Measurements from ENCODE around the gene SH2D4B.

The SH2D4B gene

DNA sequence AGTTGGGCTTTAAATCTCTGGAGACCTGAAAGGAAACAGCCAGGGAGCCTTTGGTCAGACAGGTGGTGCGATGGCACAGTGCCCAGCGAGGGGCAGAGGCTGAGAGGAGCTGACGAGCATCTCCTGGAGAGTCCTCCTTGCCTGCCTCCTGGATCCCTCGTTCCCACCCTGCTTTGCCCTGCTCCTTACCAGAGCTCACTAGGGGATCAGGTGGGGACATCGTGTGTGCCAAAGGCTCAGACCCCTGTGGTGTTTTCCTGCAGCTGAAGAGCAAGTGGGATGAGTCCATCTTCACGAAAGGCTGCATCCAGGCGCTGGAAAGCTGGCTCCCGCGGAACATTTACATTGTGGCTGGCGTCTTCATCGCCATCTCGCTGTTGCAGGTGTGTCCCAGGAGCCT is 21.8 kb upstream of the SH2D4B start:
- DNase-seq (ENCODE audit: low read depth, low spot score) = no peak
- Histone ChIP-seq H3K27me3 (ENCODE audit: insufficient read depth, insufficient read length) (no peaks in the 10 kb centered on the region), H3K36me3 (ENCODE audit: insufficient read depth, insufficient read length, low read length) (peaks cover 85% of the 10 kb centered on the region), H3K4me3 (ENCODE audit: insufficient read length, low read depth) (no peak overlapping the region), H3K9me3 (ENCODE audit: insufficient read depth, low read length) (no peaks in the 10 kb centered on the region), H3K4me1 (ENCODE audit: insufficient read depth, insufficient read length) (peaks cover 3% of the 10 kb centered on the region), H3K9ac (ENCODE audit: insufficient read length, low read depth) (no peak overlapping the region)
- no peak for TF ChIP-seq ZNF274 (IDR thresholded peaks at IDR 0.05; ENCODE audit: low read depth, low read length)
- TF ChIP-seq SUZ12 (IDR thresholded peaks at IDR 0.05; ENCODE audit: extremely low read depth, insufficient read depth, insufficient read length) = no peak
- TF ChIP-seq YY1 (IDR thresholded peaks at IDR 0.05; ENCODE audit: insufficient read depth, insufficient read length) = no peak

DNA sequence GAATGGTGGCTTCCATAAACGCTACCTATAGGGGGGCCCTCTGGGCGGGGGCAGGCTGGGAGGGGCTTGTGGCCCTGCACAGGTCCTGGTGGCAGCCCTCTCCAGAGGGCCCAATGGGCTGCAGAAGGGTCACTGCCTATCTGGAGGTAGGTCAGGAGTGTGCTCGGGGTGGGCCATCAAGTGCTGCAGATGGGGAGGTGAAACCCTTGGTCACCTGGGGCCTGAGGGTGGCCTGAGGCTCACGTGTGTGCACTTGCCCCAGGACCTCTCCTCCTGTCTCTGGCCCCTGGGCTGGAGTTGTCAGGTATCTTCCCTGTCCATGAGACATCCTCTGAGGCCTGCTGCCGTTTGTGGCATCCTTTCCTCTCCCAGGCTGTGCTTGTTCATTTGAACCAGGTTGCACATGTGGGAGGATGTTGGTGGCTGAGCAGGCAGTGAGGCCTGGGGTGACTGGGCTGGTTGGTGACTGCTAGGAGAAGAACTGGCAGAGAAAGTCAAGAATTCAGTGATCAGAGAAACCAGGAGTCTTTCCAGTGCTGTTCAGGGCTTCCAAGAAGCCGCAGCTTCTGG is 21.1 kb upstream of the SH2D4B start:
- Histone ChIP-seq H3K9ac (ENCODE audit: insufficient read length, low read depth) (no peak overlapping the region), H3K27me3 (ENCODE audit: insufficient read depth, insufficient read length) (no peaks in the 10 kb centered on the region), H3K4me1 (ENCODE audit: insufficient read depth, insufficient read length) (peaks cover 3% of the 10 kb centered on the region), H3K36me3 (ENCODE audit: insufficient read depth, insufficient read length, low read length) (peaks cover 84% of the 10 kb centered on the region), H3K9me3 (ENCODE audit: insufficient read depth, low read length) (no peaks in the 10 kb centered on the region), H3K4me3 (ENCODE audit: insufficient read length, low read depth) (no peak overlapping the region)
- TF ChIP-seq ZNF274 (IDR thresholded peaks at IDR 0.05; ENCODE audit: low read depth, low read length) = no peak
- no peak for TF ChIP-seq YY1 (IDR thresholded peaks at IDR 0.05; ENCODE audit: insufficient read depth, insufficient read length)
- TF ChIP-seq SUZ12 (IDR thresholded peaks at IDR 0.05; ENCODE audit: extremely low read depth, insufficient read depth, insufficient read length) = no peak
- no peak for DNase-seq (ENCODE audit: low read depth, low spot score)

DNA sequence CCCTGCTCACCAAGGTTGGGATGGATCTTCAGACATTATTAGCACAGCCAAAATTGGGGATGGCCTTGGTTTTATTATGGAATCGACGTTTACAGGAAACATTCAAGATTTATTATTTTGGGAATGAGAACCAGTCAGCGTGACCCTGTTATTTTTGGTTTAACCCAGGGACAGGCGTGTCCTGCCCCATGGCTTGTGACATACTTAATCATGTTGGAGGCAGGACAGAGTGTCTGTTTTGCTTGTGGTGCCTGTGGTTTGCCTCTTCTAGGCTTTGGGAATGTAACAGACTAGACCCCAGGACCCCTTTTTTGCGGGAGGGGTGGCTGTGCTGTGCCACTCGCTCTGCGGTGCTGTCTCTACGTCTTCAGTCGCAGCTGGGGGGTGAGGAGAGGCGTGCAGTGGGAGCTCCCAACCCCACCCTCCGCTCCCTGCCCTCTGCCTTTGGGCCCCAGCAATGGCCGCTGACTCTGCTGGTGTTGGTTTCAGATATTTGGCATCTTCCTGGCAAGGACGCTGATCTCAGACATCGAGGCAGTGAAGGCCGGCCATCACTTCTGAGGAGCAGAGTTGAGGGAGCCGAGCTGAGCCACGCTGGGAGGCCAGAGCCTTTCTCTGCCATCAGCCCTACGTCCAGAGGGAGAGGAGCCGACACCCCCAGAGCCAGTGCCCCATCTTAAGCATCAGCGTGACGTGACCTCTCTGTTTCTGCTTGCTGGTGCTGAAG is 20.1 kb upstream of the SH2D4B start:
- no peaks in the 10 kb centered on the region for H3K9me3 ChIP-seq (ENCODE audit: insufficient read depth, low read length)
- TF ChIP-seq SUZ12 (IDR thresholded peaks at IDR 0.05; ENCODE audit: extremely low read depth, insufficient read depth, insufficient read length) = no peak
- TF ChIP-seq YY1 (IDR thresholded peaks at IDR 0.05; ENCODE audit: insufficient read depth, insufficient read length) = no peak
- no peak for TF ChIP-seq ZNF274 (IDR thresholded peaks at IDR 0.05; ENCODE audit: low read depth, low read length)
- no peak overlapping the region for H3K9ac ChIP-seq (ENCODE audit: insufficient read length, low read depth)
- DNase-seq (ENCODE audit: low read depth, low spot score) = no peak
- peaks cover 3% of the 10 kb centered on the region for H3K4me1 ChIP-seq (ENCODE audit: insufficient read depth, insufficient read length)
- H3K4me3 ChIP-seq (ENCODE audit: insufficient read length, low read depth) = no peak overlapping the region
- peaks cover 75% of the 10 kb centered on the region for H3K36me3 ChIP-seq (ENCODE audit: insufficient read depth, insufficient read length, low read length)
- no peaks in the 10 kb centered on the region for H3K27me3 ChIP-seq (ENCODE audit: insufficient read depth, insufficient read length)

DNA sequence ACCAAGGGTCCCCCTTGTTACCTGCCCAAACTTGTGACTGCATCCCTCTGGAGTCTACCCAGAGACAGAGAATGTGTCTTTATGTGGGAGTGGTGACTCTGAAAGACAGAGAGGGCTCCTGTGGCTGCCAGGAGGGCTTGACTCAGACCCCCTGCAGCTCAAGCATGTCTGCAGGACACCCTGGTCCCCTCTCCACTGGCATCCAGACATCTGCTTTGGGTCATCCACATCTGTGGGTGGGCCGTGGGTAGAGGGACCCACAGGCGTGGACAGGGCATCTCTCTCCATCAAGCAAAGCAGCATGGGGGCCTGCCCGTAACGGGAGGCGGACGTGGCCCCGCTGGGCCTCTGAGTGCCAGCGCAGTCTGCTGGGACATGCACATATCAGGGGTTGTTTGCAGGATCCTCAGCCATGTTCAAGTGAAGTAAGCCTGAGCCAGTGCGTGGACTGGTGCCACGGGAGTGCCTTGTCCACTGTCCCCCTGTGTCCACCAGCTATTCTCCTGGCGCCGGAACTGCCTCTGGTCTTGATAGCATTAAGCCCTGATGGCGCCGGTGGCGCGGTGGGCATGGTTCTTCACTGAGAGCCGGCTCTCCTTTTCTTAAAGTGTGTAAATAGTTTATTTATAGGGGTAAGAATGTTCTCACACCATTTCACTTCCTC is 19.4 kb upstream of the SH2D4B start:
- no peak overlapping the region for H3K4me3 ChIP-seq (ENCODE audit: insufficient read length, low read depth)
- no peaks in the 10 kb centered on the region for H3K27me3 ChIP-seq (ENCODE audit: insufficient read depth, insufficient read length)
- DNase-seq (ENCODE audit: low read depth, low spot score) = no peak
- no peak overlapping the region for H3K9ac ChIP-seq (ENCODE audit: insufficient read length, low read depth)
- no peaks in the 10 kb centered on the region for H3K9me3 ChIP-seq (ENCODE audit: insufficient read depth, low read length)
- peaks cover 3% of the 10 kb centered on the region for H3K4me1 ChIP-seq (ENCODE audit: insufficient read depth, insufficient read length)
- no peak for TF ChIP-seq SUZ12 (IDR thresholded peaks at IDR 0.05; ENCODE audit: extremely low read depth, insufficient read depth, insufficient read length)
- TF ChIP-seq ZNF274 (IDR thresholded peaks at IDR 0.05; ENCODE audit: low read depth, low read length) = no peak
- peaks cover 69% of the 10 kb centered on the region for H3K36me3 ChIP-seq (ENCODE audit: insufficient read depth, insufficient read length, low read length)

DNA sequence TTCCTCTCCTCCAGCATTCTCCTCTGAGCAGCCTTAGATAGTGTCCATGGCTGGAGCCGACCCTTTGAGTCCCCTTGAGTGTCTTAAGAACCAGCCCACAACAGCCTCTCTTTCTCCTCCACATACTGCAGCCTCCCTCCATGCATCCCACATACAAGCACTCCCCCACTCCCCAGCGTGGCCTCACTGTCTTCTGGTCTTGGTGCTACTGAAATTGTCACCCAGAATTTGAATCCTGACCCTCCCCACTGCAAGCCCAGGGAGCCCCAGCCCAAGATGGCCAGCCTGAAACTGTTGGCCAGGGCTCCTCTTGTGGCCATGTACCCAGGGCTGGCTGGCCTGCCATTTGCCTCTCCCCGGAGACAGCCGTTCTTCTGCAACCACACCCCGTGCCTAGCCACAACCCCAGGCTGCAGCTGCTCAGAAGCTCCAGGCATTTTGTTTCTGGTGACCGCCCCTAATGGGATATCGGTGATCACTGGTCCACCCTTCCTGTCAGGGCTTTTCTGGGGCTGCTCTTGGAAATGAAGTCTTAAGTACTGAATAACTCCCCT is 18.8 kb upstream of the SH2D4B start:
- no peaks in the 10 kb centered on the region for H3K27me3 ChIP-seq (ENCODE audit: insufficient read depth, insufficient read length)
- peaks cover 63% of the 10 kb centered on the region for H3K36me3 ChIP-seq (ENCODE audit: insufficient read depth, insufficient read length, low read length)
- no peak for TF ChIP-seq SUZ12 (IDR thresholded peaks at IDR 0.05; ENCODE audit: extremely low read depth, insufficient read depth, insufficient read length)
- TF ChIP-seq ZNF274 (IDR thresholded peaks at IDR 0.05; ENCODE audit: low read depth, low read length) = no peak
- no peak for TF ChIP-seq YY1 (IDR thresholded peaks at IDR 0.05; ENCODE audit: insufficient read depth, insufficient read length)
- no peaks in the 10 kb centered on the region for H3K9me3 ChIP-seq (ENCODE audit: insufficient read depth, low read length)
- no peak overlapping the region for H3K4me3 ChIP-seq (ENCODE audit: insufficient read length, low read depth)
- peaks cover 3% of the 10 kb centered on the region for H3K4me1 ChIP-seq (ENCODE audit: insufficient read depth, insufficient read length)
- DNase-seq (ENCODE audit: low read depth, low spot score) = no peak
- no peak overlapping the region for H3K9ac ChIP-seq (ENCODE audit: insufficient read length, low read depth)

DNA sequence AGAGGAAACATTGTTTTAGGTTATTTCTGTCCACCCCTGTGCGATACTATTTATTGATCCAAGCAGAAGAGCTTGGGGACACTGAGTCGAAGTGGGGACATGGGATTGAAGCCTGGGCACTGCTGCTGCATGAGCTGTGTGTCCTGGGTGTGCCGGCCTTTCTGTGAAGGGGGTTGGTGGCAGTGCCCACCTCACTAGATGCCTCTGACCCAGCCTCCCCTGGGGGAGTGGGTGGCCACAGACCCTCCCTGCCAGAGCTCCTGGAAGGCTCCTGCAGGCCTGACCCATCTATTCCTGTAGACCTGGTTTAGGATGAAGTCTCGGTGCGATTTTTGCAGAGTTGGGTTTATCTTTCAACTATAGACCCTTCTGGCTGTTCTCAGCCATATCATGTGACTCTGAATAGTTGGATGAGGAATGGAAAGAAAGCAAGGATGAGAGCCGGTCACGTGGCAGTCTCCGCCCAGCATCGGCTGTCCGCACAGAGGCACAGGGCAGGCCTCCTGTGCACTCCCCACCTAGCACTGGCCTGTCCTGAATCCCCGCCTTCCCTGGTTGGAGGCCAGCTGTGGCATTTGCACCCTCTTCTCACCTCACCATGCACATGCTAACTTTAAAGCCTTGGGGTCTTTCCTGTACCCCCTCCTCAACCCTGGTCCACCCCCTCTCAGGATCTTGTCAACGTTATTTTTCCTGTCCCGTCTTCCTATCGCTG is 17.6 kb upstream of the SH2D4B start:
- no peak for TF ChIP-seq YY1 (IDR thresholded peaks at IDR 0.05; ENCODE audit: insufficient read depth, insufficient read length)
- TF ChIP-seq SUZ12 (IDR thresholded peaks at IDR 0.05; ENCODE audit: extremely low read depth, insufficient read depth, insufficient read length) = no peak
- no peak for TF ChIP-seq ZNF274 (IDR thresholded peaks at IDR 0.05; ENCODE audit: low read depth, low read length)
- Histone ChIP-seq H3K4me1 (ENCODE audit: insufficient read depth, insufficient read length) (peaks cover 3% of the 10 kb centered on the region), H3K9me3 (ENCODE audit: insufficient read depth, low read length) (no peaks in the 10 kb centered on the region), H3K27me3 (ENCODE audit: insufficient read depth, insufficient read length) (no peaks in the 10 kb centered on the region), H3K9ac (ENCODE audit: insufficient read length, low read depth) (no peak overlapping the region), H3K4me3 (ENCODE audit: insufficient read length, low read depth) (no peak overlapping the region), H3K36me3 (ENCODE audit: insufficient read depth, insufficient read length, low read length) (peaks cover 51% of the 10 kb centered on the region)
- no peak for DNase-seq (ENCODE audit: low read depth, low spot score)
